ENCODE measurements around the gene NEURL1B.

The NEURL1B gene

GRCh38 chr5:172730981-172731679 lies 90.1 kb downstream of the NEURL1B start:
- no peak for DNase-seq (ENCODE audit: low read depth)

DNA sequence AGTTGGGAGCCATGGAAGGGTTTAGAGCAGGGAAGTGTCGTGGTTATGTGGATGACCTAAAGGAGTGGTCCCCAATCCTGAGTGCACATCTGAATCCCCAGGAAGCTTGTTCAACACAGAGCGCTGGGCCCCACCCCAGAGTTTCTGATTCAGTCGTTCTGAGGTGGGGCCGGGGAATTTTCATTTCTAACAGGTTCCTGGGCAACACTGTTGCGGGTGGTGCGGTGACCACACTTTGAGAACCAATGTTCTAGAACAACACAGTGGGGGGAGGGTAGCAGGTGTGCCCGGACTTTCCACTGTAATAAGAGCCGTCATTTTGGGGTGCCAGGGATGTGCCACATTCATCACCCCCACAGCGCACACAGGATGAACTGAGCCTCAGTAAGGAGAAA lies 90.6 kb downstream of the NEURL1B start:
- no peak for DNase-seq (ENCODE audit: low read depth)

DNA sequence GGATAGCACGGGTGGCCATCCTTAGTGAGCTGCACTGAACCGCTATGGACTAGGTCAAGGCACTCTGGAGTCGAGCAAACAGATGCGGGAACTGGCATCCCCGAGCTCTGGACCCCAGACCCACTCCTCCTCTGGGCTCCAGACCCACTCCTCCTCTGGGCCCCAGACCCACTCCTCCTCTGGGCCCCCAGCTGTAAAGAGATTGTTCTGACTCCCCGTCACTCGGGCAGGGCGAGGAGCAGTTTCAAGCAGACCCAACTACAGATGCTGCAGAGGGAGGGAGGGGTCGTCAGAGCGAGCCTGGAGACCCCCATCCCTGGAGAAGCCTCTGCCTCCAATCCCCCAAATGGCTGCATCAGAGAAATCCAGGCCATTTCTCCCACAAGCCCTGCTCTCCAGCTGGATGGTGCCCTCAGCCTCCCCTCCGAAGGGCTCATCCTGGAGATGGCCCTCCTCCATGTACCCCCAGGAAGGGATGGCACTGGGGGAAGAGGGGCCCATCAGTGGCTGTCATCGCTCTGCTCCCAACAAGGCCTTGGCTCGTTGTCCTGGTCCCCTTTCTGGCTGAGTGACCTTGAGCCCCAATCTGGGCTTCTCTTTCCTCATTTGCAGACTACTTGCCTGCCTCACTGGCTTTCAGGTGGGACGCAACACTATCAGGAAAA lies 91.3 kb downstream of the NEURL1B start:
- no peak for DNase-seq (ENCODE audit: low read depth)

- DNase-seq (ENCODE audit: low read depth) = peak; percentile 99
Observed at GRCh38 chr5:172733131-172733973, 92.3 kb downstream of the NEURL1B start.

GRCh38 chr5:172733974-172734346 lies 92.9 kb downstream of the NEURL1B start:
- no peak for DNase-seq (ENCODE audit: low read depth)

DNA sequence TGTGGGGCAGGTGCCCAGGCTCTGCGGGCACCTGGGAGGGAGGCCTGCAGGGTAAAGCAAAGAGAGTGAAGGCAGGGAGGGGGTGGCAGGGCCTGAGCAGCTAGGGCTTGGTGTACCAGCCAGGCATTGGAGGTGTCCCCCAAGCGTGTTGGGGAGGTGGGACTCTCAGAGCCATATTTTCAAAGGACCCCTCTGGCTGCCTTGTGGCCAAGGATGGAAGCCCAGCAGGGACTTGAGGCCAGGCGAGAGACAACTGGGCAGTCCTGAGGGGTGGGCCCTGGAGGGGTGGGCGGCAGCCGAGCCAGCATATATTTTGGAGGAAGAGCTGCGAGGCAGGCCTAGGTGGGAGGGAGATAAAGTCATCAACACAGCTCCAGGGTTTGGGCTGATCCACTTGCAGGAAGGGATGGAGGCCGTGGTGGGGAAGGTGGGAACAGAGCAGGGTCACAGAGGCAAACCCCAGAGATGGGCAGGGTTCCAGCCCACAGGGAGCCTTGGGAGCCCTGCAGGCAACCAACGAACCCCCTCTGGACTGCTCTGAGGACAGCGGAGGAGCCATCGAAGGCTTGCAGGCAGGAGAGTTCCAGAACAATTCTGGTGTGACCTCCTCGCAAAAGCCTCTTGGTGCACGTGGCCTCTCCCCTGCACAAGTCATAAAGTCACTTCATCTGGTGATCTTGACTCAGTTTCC lies 94.2 kb downstream of the NEURL1B start:
- no peak for DNase-seq (ENCODE audit: low read depth)

- no peak for DNase-seq (ENCODE audit: low read depth)
Observed at GRCh38 chr5:172736508-172737135, 95.6 kb downstream of the NEURL1B start.

DNA sequence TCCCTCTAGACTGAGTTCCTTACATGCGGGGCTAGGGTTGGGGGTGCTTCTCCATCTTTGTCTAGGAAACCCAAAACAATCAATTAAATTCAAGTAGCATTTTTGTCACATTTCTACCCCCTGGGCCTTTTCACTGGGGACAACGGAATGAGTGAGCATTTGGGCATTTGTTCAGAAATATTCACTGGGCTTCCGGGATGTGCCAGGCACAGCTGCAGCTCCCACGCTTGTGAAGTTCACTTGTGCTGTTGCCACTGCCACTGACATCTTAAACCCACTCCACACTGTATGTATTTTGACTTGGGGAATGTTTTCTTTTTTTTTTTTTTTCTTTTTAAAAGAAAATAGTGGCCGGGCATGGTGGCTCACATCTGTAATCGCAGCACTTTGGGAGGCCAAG lies 98.3 kb downstream of the NEURL1B start:
- DNase-seq (ENCODE audit: low read depth) = no peak

DNA sequence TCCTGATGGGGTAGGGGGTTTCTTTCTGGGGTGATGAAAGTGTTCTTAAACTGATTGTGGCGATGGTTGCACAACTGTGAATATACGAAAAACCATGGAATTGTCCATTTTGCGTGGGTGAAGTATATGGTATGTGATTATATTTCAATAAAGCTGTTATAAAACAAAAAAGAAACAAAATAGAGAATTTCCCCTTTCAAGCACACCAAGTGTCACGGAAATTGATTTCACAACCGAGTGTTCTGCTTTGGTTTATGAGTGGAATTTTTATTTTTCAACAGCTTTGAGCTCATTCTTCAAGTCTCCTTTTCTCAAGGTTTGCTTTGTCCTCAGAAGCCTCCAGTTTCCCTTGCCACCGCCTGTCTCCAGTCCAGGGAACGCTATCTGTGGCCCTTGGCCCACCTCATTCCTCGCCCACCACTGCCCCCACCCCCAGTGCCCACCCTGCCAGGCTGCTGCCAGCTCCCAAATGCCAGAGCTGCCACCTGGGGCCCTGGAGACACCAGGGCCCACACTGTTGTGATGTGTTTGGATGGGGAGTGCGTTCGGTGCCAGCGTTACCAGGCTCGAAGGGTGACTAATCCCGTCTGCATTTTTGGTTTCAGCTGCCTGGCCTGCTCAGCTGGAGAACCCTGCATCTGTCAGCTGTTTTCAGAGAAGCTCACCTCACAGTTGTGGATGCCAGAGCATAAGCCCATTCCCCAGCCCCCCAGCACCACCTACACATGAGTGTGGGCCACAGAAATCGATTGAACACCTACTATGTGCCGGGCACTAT lies 99.6 kb downstream of the NEURL1B start:
- peak; percentile 97 for DNase-seq (ENCODE audit: low read depth)
